Measurements from ENCODE around the gene CAMK1D.

DNA sequence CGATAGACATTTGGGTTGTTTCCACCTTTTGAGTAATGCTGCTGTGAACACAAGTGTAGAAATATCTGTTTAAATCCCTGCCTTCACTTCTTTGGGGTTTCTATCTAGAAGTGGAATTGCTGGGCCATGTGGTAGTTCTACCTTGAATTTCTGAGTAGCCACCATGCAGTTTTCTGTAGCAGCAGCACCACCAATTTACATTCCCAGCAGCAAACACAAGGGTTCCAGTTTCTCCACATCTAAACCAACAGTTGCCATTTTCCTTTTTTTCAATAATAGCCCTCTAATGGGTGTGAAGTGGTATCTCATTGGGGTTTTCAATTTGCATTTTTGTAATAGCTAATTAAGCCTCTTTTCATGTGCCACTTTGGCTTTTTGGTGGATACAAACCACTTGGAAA is 442.4 kb downstream of the CAMK1D start:
- TF ChIP-seq ZSCAN5A (tag by site-specific recombination; IDR thresholded peaks at IDR 0.05) (no peak), ZFP41 (tag by site-specific recombination; IDR thresholded peaks at IDR 0.05; ENCODE audit: borderline replicate concordance) (no peak), TRIM28 (IDR thresholded peaks at IDR 0.05; ENCODE audit: borderline replicate concordance, low read length) (peak; percentile 52; the same call in 1 of the 2 replicates), SP2 (tag by site-specific recombination; IDR thresholded peaks at IDR 0.05) (no peak), ZNF146 (tag by site-specific recombination; IDR thresholded peaks at IDR 0.05) (no peak), GLIS2 (tag by site-specific recombination; IDR thresholded peaks at IDR 0.05) (no peak), ZNF768 (tag by site-specific recombination; IDR thresholded peaks at IDR 0.05) (no peak), ZNF10 (tag by site-specific recombination; IDR thresholded peaks at IDR 0.05) (no peak), ZNF48 (tag by site-specific recombination; IDR thresholded peaks at IDR 0.05) (no peak)
- TF ChIP-seq, protein P1, sequence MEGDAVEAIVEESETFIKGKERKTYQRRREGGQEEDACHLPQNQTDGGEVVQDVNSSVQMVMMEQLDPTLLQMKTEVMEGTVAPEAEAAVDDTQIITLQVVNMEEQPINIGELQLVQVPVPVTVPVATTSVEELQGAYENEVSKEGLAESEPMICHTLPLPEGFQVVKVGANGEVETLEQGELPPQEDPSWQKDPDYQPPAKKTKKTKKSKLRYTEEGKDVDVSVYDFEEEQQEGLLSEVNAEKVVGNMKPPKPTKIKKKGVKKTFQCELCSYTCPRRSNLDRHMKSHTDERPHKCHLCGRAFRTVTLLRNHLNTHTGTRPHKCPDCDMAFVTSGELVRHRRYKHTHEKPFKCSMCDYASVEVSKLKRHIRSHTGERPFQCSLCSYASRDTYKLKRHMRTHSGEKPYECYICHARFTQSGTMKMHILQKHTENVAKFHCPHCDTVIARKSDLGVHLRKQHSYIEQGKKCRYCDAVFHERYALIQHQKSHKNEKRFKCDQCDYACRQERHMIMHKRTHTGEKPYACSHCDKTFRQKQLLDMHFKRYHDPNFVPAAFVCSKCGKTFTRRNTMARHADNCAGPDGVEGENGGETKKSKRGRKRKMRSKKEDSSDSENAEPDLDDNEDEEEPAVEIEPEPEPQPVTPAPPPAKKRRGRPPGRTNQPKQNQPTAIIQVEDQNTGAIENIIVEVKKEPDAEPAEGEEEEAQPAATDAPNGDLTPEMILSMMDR (tag by site-specific recombination; IDR thresholded peaks at IDR 0.05): no peak

All from HEK293 (cell line).